ENCODE measurements around the gene SMIM20.
A peak's percentile ranks its signal among the peaks of the same experiment; 100 is the strongest.
"Not testable (repeated sequence)": the region's sequence is repeated elsewhere in the genome, so short reads cannot be mapped to it uniquely, and the experiment has no call there.

The SMIM20 gene

DNA sequence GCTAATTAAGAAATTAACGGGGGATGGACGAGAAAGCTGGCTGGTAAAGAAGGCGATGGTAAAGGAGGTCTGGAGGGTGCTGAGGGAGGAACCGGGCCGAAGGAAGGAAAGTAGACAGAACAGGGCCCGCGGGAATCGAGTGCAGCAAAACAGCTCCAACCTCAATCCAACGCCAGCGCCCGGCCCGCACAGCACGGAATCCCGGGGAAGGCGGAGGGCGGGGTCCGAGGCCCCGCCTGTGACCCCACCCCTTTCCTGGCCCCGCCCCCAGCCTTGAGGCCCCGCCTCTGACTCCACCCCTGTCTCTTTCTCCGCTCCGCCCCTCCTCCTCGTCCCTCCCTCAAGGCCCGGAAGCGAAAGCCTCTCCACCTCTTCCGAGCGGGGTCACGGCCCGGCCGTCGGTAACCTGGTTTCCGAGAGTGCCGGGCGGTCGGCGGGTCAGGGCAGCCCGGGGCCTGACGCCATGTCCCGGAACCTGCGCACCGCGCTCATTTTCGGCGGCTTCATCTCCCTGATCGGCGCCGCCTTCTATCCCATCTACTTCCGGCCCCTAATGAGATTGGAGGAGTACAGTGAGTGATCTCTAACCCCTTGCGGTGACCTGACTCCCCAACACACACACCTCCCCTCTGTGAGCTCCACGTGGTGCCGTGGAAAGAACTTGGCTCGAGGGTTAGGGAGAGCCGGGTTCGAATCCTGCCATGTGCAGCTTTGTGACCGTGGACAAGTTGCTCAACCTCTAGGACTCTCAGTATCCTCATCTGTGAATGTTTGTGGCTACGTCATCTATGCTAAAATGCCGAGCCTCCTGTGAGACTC, at the start of gene SMIM20:
SMIM20 (plus strand) TSS at position 370 of the 819 bp plus-strand sequence; CDS start at position 464, 94 bp downstream.
- peak; percentile 71 for DNase-seq

DNA sequence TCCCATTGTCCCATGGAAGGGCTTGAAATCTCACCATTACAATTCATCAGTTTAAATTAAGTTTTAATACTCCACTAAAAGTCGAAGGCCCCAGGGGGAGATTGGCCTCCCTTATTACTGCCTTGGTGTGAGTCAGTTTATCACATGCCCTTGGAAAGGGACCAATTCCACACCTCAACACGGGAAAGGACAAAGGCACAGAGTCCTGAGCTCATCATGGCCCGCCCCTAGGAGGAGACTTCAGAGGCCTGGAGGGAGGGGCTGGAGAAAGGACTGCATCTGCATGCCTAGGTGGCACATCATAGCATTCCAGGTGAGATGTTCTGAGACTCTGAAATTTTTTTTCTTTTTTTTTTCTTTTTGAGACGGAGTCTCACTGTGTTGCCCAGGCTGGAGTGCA, 48.4 kb upstream of the SMIM20 start:
- no peak for DNase-seq

DNA sequence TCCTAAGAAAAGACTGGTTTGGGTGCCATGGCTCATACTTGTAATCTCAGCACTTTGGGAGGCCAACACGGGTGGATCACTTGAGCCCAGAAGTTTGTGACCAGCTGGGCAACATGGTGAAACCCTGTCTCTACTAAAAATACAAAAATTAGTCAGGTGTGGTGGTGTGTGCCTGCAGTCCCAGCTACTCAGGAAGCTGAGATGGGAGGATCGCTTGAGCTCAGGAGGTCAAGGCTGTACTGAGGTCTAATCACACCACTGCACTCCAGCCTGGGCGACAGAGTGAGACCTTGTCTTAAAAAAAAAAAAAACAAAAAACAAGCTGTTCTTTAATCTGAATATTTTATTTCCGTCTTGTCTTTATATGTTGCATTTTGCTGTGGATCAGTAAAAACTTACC, 47.6 kb upstream of the SMIM20 start:
- not testable (repeated sequence) for DNase-seq

DNA sequence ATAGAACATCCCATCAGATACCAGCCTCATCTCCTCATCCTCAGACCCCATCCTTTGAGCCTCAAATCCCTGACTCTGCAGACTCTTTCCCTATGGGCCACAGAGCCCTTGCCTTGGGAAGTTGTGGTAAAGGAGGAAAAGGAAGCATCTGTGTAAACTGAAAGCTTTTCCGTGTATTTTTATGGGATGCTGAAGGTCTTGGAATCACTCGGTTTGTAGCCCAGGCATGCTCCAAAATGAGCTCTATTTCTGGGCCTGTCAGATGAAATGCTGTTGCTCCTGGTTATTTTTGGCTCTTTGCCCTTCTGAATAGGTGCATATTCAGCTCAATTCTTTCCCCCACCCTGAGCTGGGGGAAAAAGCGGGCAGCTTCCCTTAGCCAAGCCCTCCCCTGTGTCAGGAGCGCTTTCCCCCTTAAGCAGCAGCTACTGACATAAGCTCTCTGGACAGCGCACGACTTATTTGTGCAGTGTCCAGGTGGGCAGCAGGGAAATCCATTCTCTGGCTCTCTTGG, 46.2 kb upstream of the SMIM20 start:
- no peak for DNase-seq

DNA sequence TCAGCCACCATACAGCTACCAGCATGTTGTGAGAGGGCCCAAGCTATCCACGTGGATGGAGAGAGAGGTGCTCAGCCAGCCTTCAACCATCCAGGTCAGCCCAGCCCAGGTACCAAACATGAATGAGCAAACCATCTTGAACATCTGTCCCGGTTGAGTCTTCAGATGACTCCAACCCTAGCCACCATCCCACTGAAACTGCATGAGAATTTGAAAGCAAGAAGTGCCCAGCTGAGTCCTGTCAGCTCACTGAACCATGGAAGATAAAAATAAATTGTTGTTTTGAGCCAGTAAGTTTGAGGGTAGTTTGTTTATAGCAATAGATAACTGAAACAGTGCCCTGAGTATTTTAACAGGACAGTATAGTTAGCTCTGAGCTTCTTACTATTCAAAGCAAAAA, 43.9 kb upstream of the SMIM20 start:
- DNase-seq: no peak

DNA sequence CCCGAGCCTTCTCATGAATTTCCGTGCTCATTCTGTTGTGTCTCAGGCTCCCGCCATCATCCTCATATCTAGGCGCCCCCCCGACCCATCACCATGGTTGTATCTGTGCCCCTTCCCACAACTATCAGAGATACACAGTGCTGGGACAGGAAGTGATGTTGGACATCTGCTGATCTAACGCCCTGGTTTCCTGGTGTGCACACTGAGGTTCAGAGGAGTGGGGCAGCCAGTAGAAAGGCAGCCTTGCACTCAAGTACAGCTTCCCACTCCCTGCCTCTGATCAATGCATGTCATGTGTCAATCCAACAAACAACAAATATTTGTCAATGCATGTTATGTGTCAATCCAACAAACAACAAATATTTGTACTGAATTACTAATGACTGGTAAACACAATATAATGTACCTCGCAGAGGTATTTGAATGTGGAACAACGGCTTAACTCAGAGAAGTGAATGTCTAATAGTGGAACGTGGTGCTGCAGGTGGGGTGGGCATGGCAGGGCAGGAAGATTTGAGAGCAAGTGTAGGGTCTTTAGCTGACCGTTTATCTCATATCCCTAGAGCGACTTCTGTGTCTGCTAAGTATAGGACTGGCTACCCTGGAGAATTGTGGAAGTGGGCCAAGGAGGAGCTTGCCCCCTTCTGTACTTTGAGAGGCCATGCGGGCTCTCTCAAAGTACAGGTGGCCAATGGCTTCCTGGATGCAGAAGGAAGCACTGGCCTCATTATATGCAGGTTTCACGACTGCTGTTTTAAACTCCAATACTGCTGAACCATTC, 41.0 kb upstream of the SMIM20 start:
- DNase-seq: no peak

DNA sequence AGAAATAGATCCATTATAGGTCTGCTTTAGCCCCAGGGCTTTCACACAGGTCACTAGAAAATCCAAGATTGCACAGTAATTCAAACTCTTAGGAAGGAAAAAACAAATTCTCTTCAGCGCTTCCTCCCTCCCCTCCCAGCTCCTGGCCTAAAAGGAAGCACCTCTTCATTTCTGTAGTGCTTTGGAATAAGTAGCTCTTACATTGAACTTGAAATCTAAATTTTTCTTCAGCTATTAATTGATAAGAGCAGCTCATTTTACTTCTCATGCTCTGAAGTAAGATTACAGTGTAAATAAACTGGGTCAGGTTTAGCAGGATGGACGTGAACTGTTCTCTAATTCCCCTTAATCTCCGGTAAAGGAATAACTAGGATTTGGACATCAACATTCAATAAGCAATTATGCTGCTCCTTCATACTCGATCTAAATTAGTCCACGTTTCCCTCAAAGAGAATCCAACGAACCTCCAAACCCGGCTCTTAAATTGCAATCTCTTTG, 40.3 kb upstream of the SMIM20 start:
- DNase-seq: no peak

DNA sequence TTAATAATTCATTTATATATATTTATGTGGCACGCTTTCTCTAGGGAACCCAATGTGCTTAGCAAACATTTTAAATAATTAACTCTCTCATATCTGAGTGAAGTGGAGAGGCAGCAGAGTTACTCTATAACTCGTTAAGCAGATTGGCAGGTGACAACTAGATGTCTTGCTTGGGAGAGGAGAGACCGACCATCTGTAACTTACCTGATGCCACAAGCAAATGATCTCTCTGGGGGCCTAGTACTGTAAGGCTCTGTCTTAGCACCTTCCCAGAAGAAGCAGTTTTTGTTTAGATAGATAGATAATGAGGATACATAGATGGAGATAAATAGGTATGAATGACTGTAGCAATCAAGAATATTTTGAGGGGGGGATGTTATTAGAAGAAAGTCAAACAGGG, 39.4 kb upstream of the SMIM20 start:
- DNase-seq: peak; percentile 16

DNA sequence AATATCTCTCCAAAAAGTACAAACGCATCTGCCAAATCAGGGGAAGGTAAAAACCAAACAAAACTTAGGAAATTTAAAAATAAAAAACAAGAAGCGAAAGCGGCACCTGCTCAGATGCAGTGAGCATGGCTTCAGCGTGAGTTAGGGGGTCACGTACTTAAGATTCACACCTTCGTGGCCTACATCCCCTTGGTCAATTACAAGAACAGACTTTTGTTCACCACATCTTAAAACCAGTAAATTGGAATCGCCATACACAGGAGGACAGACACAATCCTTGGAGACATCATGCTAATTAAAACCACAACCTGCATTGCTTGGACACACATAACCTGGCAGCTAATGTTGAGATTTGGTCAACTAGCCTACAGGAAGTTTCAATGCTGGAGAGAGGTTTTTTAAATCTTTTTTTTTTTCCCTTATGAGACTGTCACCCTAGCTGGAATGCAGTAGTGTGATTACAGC, 38.7 kb upstream of the SMIM20 start:
- DNase-seq: no peak

DNA sequence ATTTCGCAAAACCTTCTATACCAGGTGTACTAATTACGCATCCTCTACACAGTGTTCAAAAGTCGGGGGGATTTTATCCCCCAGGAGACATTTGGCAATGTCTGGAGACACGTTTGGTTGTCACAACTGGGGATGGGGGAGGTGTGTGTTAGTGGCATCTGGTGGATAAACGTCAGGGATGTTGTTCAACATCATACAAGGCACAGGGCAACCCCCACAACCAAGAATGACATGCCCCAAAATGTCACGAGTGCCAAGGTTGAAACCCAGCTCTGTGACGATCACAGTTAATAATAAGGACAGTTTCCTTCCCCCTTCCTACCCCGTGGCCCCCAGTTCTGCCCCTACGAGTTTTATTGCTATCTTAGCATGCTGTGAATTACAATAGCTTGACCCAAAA, 35.3 kb upstream of the SMIM20 start:
- DNase-seq: no peak

DNA sequence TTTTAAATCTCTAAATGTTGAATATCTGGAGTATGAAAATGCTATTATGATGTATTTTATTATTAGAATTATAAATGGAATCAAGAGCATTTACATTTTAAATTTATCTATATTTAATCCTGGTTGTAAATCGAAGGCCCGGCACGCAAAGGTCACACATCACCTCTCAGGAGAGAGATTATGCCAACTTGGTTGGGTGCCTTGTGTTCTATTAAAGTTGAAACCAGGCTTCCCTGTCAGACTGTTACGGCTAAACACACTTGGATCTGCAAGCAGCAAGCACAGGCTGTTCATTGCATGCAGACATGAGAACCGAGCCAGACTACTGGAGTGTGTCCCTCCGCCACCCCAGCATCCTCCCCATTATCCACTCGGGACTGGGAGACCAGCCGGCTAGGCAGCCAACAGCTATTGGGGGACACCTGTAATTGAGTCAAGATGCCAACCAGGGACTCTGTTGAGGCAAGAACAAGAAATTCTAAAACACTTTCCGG, 34.9 kb upstream of the SMIM20 start:
- no peak for DNase-seq

DNA sequence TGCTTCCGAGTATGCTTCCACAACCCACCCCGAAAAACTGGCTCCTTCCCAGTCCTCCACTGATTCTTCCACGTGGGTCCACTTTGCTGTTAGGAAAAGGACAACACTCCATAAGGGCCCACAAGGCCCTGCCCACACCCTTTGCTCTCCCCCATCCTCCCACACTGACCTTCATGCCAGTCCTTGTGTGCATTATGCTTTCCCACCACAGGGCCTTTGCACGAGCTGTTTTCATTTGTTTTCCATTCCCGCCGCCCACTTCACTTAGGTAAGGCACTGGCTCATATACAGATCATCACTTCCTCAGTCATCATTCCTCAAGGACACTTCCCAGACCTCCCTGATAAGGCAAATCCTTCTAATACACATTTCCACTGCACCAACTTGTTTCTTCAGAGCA, 34.4 kb upstream of the SMIM20 start:
- DNase-seq: no peak

DNA sequence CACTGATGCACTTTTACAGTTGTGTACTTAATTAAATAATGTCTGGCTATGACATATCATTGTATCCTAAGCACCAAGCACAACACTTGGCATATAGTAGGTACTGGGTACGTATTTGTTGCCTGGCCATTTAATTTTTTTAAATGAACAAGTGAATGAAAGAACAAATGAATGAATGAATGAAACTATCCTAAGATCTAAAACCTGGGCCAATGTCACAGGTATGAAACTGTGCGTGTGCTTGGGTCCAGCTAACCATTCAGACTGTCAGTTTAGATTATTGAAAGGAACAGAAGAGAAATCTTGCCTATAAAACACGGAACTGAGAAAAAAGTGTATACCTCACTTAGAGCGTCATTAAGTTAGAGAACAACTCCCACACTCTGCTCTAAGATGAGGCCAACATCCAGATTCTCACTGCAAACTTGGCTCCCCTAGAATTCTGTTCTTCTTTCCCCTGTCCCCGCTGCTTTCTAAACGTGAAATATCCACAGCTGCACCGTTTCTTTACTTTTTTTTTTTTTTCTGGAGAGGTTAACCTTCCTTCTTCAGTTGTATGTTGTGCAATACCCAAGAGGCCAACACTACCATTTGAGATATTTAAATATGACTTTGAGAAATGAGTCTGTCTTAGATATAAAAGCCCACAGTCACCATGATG, 33.9 kb upstream of the SMIM20 start:
- DNase-seq: no peak

DNA sequence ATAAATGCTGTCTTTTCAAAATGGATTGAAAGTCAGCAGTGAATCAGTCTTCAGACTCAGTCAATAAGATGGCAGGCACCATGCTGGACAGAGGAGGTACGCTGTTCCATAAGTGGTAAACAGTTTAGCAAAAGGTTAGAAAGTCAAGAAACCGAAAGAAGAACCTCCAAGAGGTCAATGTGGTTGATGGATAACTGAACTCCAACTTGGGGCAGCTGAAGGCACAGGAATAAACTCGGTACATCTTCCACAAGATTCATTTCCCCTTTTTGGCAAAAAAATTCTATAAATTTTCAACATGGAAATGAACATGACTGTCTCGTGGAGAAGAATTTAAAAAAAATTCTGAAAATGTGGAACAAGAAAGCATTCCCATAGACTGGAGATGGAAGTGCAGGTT, 32.8 kb upstream of the SMIM20 start:
- no peak for DNase-seq

DNA sequence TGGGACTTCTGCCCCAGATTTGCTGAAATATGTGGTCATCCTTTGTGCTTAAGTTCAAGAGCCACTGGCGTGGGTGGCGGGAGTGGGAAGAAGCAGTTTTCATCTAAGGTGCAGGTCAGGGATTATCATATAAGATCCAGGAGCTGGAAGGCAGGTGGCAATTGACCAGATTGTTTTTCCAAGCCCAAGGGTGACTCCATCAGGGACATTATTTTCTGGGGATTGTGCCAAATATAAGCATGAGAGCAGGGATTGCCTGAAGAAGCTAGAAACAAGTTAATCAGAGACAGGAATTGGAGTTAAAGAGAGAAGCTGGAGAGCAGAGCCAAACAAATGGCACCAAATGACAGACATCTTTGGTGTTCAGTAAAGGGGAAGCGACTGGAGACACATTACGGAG, 31.8 kb upstream of the SMIM20 start:
- DNase-seq: no peak

DNA sequence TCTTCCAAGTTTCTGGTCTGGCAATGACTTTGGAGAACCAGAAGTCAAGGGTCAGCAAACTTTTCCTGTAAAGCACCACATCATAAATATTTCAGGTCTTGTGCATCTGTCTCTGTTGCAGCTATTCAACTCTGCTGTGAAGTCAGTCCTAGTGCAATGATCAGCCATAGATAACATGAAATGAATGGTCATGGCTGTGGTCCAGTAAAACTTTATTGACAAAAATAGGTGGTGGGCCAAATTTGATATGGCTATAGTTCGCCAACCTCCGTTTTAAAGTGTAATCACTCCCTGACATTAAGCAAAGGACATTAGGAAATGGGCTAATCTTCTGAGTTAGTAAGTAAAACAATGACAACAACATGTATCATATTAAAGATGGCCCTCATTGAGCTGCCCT, 30.5 kb upstream of the SMIM20 start:
- DNase-seq: no peak

DNA sequence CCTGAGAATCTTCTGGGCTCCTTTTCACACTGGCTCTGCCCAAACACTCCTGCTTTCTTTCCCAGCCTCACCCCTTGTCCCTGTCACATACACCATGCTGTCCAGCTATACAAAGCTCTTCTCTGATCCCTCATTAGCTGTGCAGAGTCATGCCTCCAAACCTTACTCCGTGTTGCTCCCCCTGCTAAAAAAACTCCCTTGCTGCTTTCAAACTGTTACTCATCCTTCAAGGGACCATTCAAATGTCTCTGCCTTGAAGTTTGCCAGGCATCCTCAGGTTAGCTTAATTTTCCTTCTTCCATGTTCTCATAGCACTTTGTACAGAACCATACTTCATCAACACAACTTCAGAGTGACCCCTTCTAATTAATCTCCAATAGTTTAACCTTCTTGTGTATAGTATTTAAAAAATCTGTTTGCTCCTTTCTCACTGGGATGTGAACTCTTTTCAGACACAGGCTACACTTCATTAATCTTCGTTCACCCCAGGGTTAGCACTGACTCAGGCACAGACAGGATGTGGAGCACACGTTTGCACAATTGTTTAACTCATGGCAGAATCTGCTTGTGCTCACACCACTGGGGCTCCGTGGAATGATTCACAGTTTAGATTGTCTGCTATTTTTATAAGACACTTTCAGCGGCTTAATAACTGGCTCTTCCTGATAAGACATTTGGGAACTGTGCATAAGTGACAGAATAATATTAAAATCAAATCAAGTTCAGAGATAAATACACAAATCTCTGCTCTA, 29.8 kb upstream of the SMIM20 start:
- DNase-seq: no peak

DNA sequence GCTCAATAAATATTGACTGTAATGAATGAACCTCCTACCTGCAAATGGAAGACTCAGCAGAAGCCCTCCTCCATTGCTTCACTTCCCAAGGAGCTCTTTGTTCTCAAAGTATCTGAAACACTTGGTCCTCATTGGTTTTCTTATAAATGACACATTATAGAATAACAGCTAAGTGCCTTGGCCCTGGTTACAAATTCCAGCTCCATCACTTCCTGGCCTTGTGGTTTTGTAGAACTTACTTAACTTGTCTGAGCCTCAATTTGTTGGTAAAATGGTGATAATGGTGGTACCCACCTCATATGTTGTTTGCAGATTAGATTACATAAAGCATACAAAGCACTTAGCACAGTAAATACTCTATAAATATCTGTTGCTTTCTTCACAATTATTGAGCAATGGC, 25.2 kb upstream of the SMIM20 start:
- no peak for DNase-seq

DNA sequence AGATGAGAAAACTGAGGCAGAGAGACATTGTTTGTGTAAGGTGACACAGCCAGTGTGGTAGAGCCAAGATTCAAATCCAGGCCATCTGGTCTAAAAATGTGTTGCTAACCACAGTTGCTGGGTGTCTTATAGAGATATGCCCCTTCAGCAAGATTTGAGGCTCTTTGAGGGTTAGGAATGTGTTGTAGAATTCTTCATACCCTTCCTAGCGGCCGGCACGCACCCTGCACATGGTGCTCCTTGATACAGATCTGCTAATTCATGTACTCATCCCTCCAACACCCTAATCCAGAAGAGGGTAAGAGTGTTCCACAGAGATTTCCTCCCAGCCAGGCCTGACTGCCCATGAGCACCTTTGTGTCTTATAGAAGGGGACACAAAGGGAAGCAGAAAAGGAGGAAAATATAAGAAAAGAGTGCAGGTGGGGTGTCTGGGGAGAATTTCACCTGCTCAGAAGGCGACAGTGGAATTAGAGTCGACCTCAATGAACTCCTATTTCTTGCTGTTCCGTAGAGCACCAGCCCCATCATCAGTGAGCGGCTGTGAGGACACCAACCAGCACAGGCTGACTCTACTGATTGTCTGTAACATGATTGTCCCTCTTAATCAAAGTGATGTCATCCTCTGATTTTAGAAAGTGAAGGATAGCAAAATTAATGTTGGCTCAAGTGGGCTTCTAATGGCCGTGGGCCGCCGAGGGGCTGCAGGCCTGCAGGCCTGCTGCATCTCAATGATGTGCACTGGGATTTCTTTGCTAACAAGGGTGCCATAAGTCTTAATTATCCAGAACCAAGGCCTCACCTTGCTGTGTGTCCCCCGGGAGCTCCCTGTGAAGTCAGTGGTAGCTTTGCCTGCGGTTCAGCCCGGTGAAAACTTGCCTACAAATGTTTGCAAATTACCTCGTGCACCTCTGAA, 24.2 kb upstream of the SMIM20 start:
- no peak for DNase-seq

DNA sequence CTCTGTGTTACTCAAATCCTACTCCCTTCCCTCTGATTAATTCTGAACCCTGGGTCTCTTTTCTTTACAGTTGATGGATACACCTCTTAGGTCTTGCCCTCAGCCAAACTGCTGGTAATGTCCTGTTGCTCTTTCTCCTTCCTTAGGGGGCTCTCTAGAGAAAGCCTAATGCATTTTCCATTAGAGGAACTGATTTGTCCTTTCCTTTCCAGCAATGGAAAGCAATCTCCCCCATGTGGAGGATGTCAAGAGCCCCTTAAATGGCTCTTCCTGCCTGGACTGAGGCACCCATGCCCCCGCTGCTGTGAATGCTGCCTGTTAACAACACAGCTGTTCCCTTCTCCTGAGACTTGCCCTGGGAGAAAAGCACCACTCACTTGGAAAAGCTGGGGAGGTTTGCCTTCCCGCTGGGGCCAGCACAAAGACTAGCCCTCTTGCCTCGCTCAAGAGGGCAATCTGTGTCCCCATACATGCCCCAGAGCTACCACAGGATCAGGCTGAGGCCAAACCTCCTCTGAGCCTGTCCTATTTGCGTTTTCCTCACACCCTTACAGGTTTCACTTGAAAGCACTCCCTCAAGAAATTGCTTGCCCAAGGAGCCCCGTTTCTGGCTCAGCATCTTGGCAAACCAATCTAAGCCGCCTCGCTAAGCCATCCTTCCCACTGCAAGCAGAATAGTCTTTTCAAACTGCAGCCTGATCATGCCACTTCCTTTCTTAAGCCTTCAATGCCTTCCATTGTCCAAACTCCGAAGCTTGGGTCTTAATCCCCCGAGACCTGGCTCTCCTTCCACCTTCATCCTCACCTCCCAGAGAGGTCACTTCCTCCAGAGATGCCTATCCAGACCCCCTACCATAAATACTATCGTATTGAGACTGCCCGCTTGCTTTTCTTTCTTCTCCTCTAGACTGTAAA, 23.2 kb upstream of the SMIM20 start:
- DNase-seq: no peak

All from NCI-H2171 (cell line).